Lower leg skin (tissue), 3 donors: Measurements from ENCODE around the gene ANKRD53.

Experiments
- CTCF ChIP-seq, 3 donors: fragments of 450-650 bp; IDR thresholded peaks; one replicate each; pipeline ENCODE4 v1.5.1; 2016; ENCODE audit warnings: antibody characterized with exemption in 3 of 3, mild to moderate bottlenecking in 3 of 3, moderate library complexity in 2 of 3
- POLR2A ChIP-seq, 2 donors: fragments of 450-650 bp; IDR thresholded peaks; one replicate each; pipeline ENCODE4 v1.6.1; 2016 to 2017; ENCODE audit warnings: antibody characterized with exemption in 2 of 2, mild to moderate bottlenecking in 1 of 2, moderate library complexity in 1 of 2

DNA sequence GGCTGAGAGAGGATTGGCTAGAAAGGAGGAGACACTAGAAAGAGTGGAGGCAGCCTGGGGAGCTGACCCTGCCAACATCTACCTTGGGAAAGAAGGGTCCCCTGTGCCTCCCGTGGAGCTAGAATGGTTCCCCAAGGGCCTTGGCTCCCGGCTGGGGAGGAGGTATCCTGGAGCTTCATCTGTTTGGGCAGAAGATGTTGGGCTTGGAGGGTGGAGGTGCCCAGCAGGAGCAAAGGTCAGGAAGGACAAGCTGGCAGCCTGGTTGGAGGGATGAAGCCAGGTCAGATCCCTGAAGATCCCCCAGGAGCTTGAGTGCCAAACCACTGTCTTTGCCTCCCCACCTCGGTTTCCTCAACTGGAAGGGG is 39.9 kb upstream of the ANKRD53 start:
- no peak for TF ChIP-seq POLR2A (IDR thresholded peaks at IDR 0.05)
- no peak for TF ChIP-seq CTCF (IDR thresholded peaks at IDR 0.05)
